K562 (cell line): ENCODE results near the gene RASD2. TPM values are rescaled to one million over a fixed set of nuclear protein-coding genes. Genes with fewer than 3 reads are reported as not detected.
A peak's percentile ranks its signal among the peaks of the same experiment; 100 is the strongest.

Experiments
- BRD9 ChIP-seq: fragments of 450-650 bp; IDR thresholded peaks from 2 replicates; pipeline ENCODE4 v1.6.1; 2018; ENCODE audit warnings: low read depth; ENCODE audit not compliant: partially characterized antibody
- ETV1 ChIP-seq: fragments of 450-650 bp; conservative IDR thresholded peaks from 2 replicates; pipeline ENCODE4 v1.6.1; 2016; ENCODE audit warnings: missing genetic modification characterization, control low read depth, low read depth, missing compliant biosample characterization
- ETV6 ChIP-seq, 3 experiments: fragments of 150-350 bp in 1 of 3; sonication (generic) in 1 of 3; formaldehyde crosslinking in 1 of 3; IDR thresholded peaks; 2 replicates each; pipeline versions ENCODE4 v1.6.1 to v1.8.0; 2014 to 2022; ENCODE audit warnings: borderline replicate concordance in 2 of 3, low read depth in 2 of 3, antibody characterized with exemption in 1 of 3, low read length in 1 of 3, mild to moderate bottlenecking in 1 of 3, missing genetic modification reagents in 1 of 3
- HDAC1 ChIP-seq, 2 experiments: fragments of 450-650 bp; IDR thresholded peaks; 2 replicates each; pipeline ENCODE4 v1.6.1; 2016 to 2017; ENCODE audit warnings: inconsistent platforms in 1 of 2, mild to moderate bottlenecking in 1 of 2, moderate library complexity in 1 of 2
- HMGXB4 ChIP-seq: sonication (generic); formaldehyde crosslinking; IDR thresholded peaks from 2 replicates; pipeline ENCODE4 v1.8.1; 2023; ENCODE audit warnings: mild to moderate bottlenecking, missing genetic modification reagents
- JUN ChIP-seq, 2 experiments: sonication (generic) in 1 of 2; formaldehyde crosslinking in 1 of 2; IDR thresholded peaks; 2 replicates each; pipeline versions ENCODE4 v1.6.1 to v1.8.0; 2012 to 2022; ENCODE audit warnings: borderline replicate concordance in 2 of 2, mild to moderate bottlenecking in 2 of 2, improper control_type of control experiment in 1 of 2, low read depth in 1 of 2, low read length in 1 of 2, missing genetic modification reagents in 1 of 2
- MCM2 ChIP-seq: fragments of 450-650 bp; IDR thresholded peaks from 2 replicates; pipeline ENCODE4 v1.6.1; 2017; ENCODE audit warnings: low read depth, mild to moderate bottlenecking
- MEF2A ChIP-seq: IDR thresholded peaks from 2 replicates; pipeline ENCODE4 v1.6.1; 2011; ENCODE audit warnings: low read depth, mild to moderate bottlenecking, low read length, moderate library complexity; ENCODE audit not compliant: control insufficient read depth
- MTA2 ChIP-seq: fragments of 450-650 bp; IDR thresholded peaks from 2 replicates; pipeline ENCODE4 v1.6.1; 2016; ENCODE audit warnings: low read depth
- NFE2L1 ChIP-seq: fragments of 450-650 bp; IDR thresholded peaks from 2 replicates; pipeline ENCODE4 v1.6.1; 2016; ENCODE audit warnings: missing genetic modification characterization, low read depth, mild to moderate bottlenecking, missing compliant biosample characterization, moderate library complexity, borderline replicate concordance
- PHB ChIP-seq: fragments of 250-450 bp; sonication (Bioruptor Pico); IDR thresholded peaks from 2 replicates; pipeline ENCODE4 v1.5.0; 2021
- POLR2AphosphoS2 ChIP-seq: IDR thresholded peaks from 2 replicates; pipeline ENCODE4 v1.6.1; 2012; ENCODE audit warnings: low read length, improper control_type of control experiment
- POLR2G ChIP-seq: fragments of 200-400 bp; formaldehyde crosslinking; IDR thresholded peaks from 2 replicates; pipeline ENCODE4 v1.6.1; 2017; ENCODE audit warnings: low read depth, mild to moderate bottlenecking, antibody characterized with exemption, low read length, moderate library complexity
- RB1 ChIP-seq: fragments of 450-650 bp; IDR thresholded peaks from 2 replicates; pipeline ENCODE4 v1.6.1; 2017; ENCODE audit warnings: low read depth, mild to moderate bottlenecking
- RHOXF2B ChIP-seq: fragments of 250-450 bp; sonication (Bioruptor Pico); conservative IDR thresholded peaks from 2 replicates; pipeline ENCODE4 v1.5.1; 2021
- TAF1 ChIP-seq: IDR thresholded peaks from 2 replicates; pipeline ENCODE4 v1.6.1; 2011; ENCODE audit warnings: mild to moderate bottlenecking, low read length, moderate library complexity; ENCODE audit not compliant: insufficient read depth, control insufficient read depth, severe bottlenecking; ENCODE audit errors: extremely low read depth
- ZNF133 ChIP-seq: fragments of 250-450 bp; sonication (Bioruptor Pico); IDR thresholded peaks from 2 replicates; pipeline ENCODE4 v1.4.0; 2020; ENCODE audit warnings: mild to moderate bottlenecking
- ZNF518B ChIP-seq: fragments of 250-450 bp; sonication (Bioruptor Pico); IDR thresholded peaks from 2 replicates; pipeline ENCODE4 v1.5.0; 2021; ENCODE audit warnings: mild to moderate bottlenecking, moderate library complexity
- ZNF57 ChIP-seq: fragments of 450-650 bp; formaldehyde crosslinking; IDR thresholded peaks from 2 replicates; pipeline ENCODE4 v1.4.0; 2020; ENCODE audit warnings: mild to moderate bottlenecking, moderate library complexity
- ZNF655 ChIP-seq: fragments of 250-450 bp; sonication (Bioruptor Pico); IDR thresholded peaks from 2 replicates; pipeline ENCODE4 v1.5.0; 2021
- polyA plus RNA-seq, 8 experiments: library from polyadenylated mRNA; depleted of rRNA in 4 of 8; stranded (reverse) in 5 of 8; unstranded in 3 of 8; fragments of >200 nt; fragmentation: Nextera tagmentation in 2 of 8; fragmentation: Illumina TruSeq in 1 of 8; extraction: Ambion mirVana in 2 of 8; extraction: Trizol in 1 of 8; gene quantifications; 2 replicates each; pipeline versions ENCODE4 v1.2.1 to v1.2.3, GENCODE V29; 2011 to 2014; ENCODE audit warnings: inconsistent platforms in 1 of 8, missing spikeins in 1 of 8
- total RNA-seq, 7 experiments: library from RNA; depleted of rRNA in 6 of 7; stranded (reverse); fragments of >200 nt in 6 of 7; fragmentation: Illumina TruSeq in 2 of 7; extraction: Trizol in 2 of 7; gene quantifications; 2 replicates each; pipeline versions ENCODE4 v1.2.1 to v1.2.3, GENCODE V29; 2011 to 2021; ENCODE audit warnings: low replicate concordance in 1 of 7

The RASD2 gene
- total and polyA plus RNA-seq, 9 of the 15 experiments (the other 6 are each of a cell fraction or from before 2014, with no cell fraction given), result 0.05 TPM; not detected in 8

GRCh38 chr22:35521358-35522224, 19.0 kb upstream of the RASD2 start (continued):
- TF ChIP-seq RHOXF2B (CRISPR knock-in tag), result no peak
- TF ChIP-seq POLR2G, result no peak
- TF ChIP-seq JUN (IDR thresholded peaks at IDR 0.05; ENCODE audit: borderline replicate concordance, low read depth, low read length), result no peak
- no peak for TF ChIP-seq JUN (CRISPR knock-in tag; IDR thresholded peaks at IDR 0.05; ENCODE audit: borderline replicate concordance)
- no peak for TF ChIP-seq TAF1
- no peak for TF ChIP-seq MCM2
- TF ChIP-seq ZNF57 (CRISPR knock-in tag), result no peak
- TF ChIP-seq PHB (CRISPR knock-in tag), result no peak
- peak; percentile 45; the same call in 1 of the 2 replicates for TF ChIP-seq MTA2
- TF ChIP-seq ETV6 (IDR thresholded peaks at IDR 0.05; ENCODE audit: borderline replicate concordance in 1 of 2, low read depth in 2 of 2, low read length in 1 of 2), result no peak
- TF ChIP-seq ETV6 (CRISPR knock-in tag; IDR thresholded peaks at IDR 0.05; ENCODE audit: borderline replicate concordance), result no peak
- no peak for TF ChIP-seq MEF2A
- TF ChIP-seq BRD9, result no peak
- TF ChIP-seq ZNF133, result no peak
- TF ChIP-seq RB1, result no peak
- no peak for TF ChIP-seq POLR2AphosphoS2
- no peak for TF ChIP-seq ZNF518B (CRISPR knock-in tag)
- no peak for TF ChIP-seq HMGXB4 (CRISPR knock-in tag)
- no peak for TF ChIP-seq ZNF655 (CRISPR knock-in tag)
- no peak for TF ChIP-seq NFE2L1 (tag)
- peak in 1 of 2 experiments; percentile 54; a peak in 2 of 4 replicates for TF ChIP-seq HDAC1 (IDR thresholded peaks at IDR 0.05)
- TF ChIP-seq ETV1, result 0 out of 2 replicates have a peak, but pooled peaks have one; percentile 31
